HG02759 (cell line): ENCODE data around the gene ATXN7L1.

Experiments used
- ATAC-seq: cut with Tn5 transposase; IDR thresholded peaks from one replicate; pipeline ENCODE4 v1.9.1; 2021; ENCODE audit warnings: mild to moderate bottlenecking, moderate library complexity; ENCODE audit not compliant: unreplicated experiment

The ATXN7L1 gene, protein sequence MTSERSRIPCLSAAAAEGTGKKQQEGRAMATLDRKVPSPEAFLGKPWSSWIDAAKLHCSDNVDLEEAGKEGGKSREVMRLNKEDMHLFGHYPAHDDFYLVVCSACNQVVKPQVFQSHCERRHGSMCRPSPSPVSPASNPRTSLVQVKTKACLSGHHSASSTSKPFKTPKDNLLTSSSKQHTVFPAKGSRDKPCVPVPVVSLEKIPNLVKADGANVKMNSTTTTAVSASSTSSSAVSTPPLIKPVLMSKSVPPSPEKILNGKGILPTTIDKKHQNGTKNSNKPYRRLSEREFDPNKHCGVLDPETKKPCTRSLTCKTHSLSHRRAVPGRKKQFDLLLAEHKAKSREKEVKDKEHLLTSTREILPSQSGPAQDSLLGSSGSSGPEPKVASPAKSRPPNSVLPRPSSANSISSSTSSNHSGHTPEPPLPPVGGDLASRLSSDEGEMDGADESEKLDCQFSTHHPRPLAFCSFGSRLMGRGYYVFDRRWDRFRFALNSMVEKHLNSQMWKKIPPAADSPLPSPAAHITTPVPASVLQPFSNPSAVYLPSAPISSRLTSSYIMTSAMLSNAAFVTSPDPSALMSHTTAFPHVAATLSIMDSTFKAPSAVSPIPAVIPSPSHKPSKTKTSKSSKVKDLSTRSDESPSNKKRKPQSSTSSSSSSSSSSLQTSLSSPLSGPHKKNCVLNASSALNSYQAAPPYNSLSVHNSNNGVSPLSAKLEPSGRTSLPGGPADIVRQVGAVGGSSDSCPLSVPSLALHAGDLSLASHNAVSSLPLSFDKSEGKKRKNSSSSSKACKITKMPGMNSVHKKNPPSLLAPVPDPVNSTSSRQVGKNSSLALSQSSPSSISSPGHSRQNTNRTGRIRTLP

DNA sequence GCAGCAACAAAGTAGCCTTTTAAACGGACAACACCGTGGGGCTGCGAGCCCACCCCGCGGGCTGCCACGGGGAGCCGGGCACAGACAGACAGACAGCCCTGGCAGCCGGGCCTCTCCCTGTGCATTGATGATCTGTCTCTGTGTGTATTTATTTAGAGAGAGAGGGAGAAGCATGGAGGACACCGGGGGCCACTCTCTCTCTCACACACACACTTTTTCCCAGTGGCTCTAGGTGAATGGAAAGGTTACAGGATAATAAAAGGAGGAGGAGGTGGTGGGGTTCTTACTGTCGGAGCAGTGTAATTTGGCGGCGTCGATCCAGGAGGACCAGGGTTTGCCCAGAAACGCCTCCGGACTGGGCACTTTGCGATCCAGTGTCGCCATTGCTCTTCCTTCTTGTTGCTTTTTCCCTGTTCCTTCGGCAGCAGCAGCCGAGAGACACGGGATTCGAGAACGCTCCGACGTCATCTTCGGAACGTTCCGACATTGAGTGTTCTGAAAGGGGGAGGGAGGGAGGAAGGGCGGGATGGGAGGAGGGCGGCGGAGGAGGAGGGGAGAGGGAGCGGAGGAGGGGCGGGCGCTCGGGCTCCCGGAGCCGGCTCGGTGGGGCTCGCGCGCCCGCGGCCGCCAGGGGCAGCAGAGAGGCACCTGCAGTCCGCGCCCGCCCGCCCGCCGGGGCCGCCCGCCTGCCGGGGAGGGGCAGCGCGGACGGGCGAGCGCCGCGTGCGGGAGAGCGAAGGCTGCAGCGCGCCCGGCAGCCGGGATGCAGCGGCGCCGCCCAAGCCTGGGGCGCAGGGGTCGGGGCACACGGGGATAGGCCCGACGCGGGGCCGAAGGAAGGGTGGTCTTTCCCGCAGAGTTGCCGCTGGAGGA, at the start of gene ATXN7L1:
Gene ATXN7L1 (minus strand): TSS at position 509 of the 873 bp plus-strand sequence. CDS start 41 bp downstream, at position 468.
- ATAC-seq = peak; percentile 99

DNA sequence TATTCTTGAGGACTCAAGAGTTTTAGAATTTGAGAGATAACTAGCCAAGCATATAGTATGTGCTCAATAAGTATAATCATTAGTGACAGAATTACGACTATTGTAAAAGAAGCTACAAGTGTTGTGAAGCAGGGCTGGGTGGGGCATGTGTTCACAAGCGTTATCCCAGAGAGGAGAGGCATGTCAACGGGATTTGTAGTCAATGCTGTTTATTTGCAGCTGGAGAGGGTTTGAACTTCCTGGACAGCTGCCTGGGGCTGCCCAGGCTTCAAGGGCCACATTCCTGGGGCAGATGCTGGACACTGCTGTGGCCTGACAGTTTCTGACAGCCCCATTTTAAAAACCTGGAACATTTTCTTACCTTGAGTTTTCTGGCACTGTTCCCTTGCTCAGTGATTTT, 49.7 kb upstream of the ATXN7L1 start:
- ATAC-seq = no peak

DNA sequence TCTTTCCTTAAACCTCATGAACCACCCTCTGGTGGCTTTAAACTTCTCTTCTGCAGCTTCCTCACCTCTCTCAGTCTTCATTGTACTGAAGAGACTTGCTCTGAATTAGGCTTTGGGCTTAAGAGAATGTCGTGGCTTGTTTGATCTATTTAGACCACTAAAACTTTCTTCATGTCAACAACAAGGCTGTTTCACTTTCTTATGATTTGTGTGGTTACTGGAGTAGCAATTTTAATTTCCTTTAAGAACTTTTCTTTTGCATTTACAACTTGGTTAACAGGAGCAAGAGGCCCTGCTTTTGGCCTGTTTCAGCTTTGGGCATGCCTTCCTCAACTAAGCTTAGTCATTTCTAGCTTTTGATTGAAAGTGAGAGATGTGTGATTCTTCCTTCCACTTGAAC, 48.5 kb upstream of the ATXN7L1 start:
- peak; percentile 53 for ATAC-seq

DNA sequence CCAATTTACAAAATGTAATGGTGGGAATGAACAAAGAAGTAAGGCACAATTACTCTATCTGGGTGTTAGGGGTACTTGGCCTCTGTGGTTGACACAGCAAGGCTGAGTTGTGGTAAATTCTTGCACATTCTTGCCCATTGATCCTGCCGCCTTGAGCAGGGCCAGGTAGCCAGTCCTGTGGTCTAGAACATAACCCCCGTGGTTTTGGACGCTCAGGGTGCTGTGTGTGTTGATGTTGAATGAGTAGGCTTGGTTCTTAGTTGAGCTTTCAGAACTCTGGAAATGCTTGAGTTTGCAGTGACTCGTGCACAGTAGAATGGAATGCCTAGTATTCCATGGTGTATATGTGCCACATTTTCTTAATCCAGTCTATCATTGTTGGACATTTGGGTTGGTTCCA, 44.4 kb upstream of the ATXN7L1 start:
- no peak for ATAC-seq

DNA sequence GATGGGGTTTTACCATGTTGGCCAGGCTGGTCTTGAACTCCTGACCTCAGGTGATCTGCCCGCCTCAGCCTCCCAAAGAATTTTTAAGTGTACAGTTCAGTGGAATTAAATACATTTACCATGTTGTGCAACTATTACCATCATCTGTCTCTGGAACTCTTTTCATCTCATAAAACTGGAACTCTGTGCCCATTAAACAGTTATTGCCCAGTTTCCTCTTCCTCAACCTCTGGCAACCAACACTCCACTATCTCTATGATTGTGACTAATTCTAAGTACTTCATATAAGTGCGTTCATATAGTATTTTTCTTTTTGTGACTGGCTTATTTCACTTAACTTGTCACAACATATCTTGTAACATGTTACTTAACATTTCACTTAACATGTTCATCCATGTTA, 41.3 kb upstream of the ATXN7L1 start:
- ATAC-seq = no peak

DNA sequence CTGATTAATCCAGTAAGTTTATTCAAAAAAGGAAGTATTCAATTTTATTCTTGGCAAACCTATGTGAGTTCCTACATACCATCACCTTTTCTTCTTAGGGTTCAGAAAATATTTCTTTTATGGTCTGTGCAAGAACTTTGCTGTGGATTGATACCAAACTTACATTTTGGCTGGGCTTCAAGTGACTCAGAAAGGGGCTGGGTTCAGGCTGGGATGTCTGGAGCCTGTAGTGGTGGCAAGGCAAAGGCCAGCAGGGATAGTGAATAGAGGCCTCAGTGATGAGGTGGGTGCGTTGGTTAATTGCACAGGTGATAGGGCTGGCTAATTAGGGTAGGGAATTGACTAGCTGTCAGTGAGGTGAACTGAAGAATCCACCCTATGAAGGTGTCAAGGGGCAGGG, 40.2 kb upstream of the ATXN7L1 start:
- ATAC-seq = no peak

DNA sequence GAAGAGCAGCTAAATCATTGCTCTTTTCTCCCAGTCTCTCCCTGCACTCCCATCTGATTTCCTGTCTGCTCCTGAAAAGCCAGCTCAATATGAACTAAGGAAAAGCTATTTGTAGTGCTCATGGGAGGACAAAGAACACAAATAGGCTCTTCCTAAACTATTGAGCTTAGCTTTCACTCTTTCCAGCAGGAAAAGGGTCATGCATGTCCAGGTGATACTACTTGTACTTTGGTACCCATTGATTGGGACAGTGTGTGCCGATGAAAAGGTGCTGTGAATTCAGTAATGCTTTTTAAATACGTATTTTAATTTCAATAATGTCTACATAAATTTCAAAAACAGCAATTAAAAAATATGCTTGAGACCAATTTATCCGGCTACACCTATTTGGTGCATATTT, 37.5 kb upstream of the ATXN7L1 start:
- no peak for ATAC-seq

DNA sequence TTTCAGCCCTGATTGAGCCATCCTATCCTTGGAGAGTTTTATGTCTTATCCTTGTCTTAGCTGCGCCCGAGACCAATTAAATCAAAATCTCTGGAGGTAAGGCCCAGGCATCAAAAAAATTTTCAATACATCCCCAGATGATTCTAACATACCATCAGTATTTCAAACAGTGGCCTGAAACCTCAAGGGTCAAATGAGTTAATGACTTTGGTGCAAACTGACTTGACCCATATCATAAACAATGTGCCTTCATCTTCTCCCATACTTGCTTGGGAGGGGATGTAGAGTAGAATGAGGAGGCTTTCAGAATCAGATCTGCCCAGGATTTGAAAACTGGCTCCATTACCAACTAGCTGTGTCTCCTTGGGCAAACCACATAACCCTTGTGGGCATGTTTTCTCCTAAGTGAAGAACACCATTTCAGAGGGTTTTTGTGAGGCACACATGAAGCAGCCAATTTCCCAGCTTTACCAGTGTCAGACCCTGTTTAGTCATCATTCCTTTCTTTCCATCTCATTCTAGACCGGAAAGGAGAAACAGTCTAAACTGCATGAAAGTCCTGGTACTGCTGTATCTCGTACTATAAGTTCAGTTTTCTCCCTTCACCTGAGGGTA, 35.7 kb upstream of the ATXN7L1 start:
- no peak for ATAC-seq

DNA sequence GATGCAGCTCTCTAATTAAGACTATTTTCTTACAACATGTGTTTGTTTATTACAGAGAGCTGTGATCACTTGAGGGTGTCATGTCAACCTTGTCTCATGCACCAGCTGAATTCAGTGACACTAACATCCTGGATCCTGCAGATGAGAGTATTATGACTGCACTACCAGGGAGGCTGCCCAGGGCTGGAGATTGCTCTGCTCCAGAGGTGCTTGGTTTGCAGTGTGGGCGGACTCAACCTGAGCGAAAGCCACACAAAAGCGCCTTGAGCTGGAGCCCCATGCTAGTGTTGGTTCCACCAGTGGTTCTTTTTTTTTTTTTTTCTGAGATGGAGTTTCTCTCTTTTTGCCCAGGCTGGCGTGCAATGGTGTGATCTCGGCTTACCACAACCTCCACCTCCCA, 33.8 kb upstream of the ATXN7L1 start:
- ATAC-seq = no peak

DNA sequence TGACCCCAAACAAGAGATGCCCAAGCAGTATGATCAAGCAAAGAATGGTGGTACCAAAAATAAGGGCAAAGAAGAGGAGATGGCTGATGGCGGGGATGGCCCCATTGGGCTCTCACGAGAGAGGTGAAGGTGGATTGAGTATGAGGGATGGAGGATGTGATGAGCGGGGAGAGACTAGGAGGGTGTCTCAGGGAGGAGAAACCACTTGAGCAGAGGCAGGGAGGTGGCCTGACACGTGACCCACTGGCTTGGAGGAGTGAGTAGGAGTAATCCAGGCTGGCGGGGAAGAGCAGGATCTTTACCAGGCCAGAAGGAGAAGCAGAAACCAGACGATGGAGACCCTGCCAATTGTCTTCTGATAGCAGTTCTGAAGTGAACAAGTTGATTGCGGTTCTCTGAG, 33.3 kb upstream of the ATXN7L1 start:
- no peak for ATAC-seq

DNA sequence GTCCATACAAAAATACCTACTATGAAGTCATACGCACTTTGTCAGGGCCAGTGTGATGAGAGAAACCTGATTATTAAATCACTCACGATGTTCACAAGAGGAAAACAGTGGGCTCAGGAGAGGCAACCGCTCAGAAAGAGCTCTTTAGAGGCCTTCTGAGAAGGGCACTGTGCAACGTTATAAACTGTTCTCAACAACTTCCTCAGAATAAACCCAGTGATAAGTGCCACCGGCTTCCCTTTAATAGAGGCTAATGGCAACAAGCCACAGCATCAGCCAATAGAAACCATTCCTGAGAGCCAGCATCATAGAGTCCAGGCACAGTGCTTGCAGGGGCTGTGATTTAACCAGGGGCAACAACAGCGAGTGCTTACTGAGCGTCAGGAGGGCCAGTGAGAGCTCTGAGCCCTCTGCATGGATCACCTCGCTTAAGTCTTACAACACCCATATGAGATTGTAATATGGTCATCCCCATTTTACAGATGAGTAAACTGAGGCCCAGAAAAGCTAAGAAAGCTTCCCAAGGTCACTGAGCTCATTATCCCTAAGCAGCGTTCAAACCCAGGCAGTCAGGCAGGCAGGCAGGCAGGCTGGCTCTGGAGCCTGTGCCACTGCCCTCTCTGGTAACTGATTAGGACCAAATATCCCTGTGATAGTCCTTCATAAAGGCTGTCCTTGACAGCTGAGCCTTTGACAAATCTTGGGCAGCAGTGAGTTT, 30.9 kb upstream of the ATXN7L1 start:
- no peak for ATAC-seq

DNA sequence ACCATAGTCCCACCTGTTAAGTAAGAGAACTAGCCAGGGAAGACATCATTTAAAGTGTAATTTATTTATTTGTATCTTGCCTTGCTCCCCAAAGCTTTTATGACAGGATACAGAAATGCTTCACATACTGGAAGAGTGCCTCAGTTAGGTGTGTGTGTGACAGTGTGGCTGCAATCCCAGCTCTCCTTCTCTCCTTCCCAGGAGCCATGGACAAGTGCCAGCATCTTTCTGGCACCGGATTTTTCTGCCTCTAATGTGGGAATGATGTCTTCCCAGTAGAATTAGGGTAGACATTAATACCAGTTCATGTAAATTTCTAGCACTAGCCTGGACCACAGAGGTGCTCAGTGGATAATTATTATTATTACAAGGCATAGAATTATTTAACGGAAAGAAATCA, 30.3 kb upstream of the ATXN7L1 start:
- no peak for ATAC-seq

DNA sequence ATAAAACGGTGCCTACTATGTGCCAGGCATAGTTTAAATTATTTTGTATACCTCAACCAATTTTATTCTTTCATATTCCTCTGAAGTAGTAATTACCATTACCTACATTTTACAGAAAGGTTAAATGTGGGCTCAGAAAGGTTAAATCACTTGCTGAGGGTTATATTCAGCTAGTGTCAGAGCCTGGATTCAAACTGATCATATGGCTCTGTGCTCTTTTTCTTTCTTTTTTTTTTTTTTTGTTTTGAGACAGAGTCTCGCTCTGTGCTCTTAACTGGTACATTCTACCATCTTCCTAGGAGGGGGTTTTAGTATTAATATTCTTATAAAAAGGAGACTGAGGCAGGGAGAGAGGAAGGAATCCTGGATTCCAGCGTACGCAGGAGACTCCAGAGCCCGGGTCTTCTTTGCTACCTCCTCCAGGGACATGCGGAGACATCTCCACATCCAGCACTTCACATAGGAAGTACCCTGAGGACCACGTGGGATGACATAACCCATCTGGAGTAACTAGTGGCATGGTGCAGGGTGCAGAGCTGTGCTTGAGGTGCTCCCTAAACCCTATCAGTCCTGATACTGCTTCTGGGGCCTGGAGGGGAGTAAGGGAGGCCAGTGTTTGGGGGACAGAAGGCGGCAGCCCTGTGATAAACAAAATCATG, 29.6 kb upstream of the ATXN7L1 start:
- ATAC-seq = no peak

DNA sequence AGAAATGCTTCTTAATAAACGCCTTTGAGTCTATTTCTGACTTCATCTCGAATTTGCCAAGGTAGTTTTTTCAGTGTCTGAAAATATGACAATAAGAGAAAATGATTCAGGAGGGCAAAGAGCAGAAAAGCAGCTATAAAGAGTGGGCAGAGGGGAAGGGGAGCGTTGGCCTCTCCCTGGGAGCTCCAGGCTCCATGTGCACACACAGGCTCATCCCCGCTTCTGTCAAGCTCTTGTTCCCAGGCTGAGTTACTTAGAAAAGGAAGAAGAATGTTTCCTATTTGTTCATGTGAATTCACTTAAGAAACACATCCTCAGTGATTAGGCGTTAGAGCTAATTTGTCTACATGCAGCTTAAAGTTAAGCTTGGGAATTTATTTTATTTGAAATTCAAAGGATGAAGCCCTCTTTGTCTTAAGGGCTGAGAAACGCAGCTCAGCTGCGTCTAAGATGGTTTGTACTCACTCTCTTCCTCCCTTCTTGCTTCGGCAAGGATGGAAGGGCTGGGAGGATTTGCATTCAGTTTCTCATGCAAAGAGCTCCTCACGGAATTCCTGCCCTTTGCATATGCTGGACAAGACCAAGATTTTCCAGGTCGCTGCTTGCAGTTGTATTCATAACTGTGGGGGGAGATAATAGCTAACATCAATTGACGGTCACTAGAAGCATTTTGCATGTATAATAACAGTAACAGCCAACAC, 29.0 kb upstream of the ATXN7L1 start:
- no peak for ATAC-seq

DNA sequence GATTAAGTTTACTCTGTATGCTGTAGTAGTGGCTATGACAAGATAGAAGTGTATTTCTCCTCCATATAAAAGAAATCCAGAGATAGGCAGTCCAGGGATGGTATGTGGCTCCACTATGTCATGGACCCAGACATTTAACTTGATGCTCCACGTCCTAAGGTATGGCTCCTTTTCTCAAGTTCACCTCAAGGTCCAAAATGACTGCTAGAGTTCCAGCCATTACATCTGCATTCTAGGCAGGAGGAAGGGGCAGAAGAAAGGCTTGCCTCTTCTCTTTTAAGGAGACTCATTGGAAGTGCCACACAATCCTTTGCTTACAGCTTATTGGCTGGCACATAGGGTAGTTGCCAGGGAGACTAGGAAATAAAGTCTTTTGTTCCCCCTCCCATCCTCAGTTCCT, 27.7 kb upstream of the ATXN7L1 start:
- no peak for ATAC-seq

DNA sequence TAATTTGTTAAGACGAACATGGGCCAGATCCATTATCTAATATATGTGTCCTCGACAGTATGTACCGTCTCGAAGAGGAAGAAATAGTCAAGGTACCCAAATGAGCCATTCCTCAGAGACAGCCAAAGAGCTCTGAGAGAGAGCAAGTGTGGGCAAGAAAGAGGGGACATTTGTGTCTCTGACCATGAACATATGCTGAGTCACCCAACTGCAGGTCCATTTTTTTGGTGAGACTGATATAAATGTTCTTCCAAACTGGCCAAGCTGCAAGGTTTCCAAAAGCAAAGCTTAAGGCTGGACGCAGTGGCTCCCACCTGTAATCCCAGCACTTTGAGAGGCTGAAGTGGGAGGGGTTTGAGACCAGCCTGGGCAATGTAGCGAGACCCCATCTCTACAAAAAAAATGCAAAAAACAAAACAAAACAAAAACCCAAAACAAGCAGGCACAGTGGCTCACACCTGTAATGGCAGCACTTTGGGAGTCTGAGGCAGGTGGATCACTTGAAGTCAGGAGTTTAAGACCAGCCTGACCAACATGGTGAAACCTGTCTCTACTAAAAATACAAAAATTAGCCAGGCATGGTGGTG, 26.0 kb upstream of the ATXN7L1 start:
- no peak for ATAC-seq

DNA sequence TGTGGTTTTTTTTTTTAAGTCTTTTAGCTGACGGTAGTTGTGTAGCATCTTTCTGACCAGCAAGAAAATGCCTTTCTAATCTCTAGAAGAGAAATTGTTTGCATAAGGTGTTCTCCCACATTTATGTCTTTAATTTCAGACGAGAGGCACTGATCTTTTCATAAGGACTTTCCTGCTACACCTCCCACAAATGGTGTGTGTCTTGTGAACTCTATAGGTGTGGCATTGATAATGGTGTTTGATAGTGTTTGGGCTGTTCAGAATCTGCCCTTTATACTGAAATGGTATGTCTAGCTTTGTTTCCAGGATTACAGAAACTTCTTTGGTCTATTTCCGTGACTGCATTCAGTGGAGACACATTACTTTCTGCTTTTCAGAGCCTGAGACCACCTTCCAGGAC, 21.6 kb upstream of the ATXN7L1 start:
- no peak for ATAC-seq

DNA sequence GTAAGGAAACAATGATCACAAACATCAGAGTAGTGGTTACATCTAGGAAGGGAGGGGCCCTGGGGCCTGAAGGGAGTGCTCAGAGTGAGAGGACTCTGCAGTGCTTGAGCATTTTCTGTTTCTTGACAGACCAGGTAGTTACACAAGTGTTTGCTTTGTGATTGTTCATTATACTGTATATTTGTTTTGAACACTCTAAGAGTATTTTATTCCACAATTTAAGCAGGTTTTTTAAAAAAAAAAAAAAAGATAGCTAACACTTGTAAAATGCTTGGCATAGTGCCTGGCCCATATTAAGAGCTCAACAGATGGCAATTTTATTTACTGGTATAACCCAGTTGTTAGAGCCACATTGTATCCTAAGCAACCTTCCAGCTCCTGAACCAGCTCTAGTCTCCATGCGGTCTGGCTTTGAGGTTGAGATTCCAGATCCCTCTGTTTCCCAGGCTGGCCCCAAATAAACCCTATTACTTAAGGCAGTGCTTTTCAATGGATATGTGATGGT, 20.1 kb upstream of the ATXN7L1 start:
- no peak for ATAC-seq
